Measurements from ENCODE around the gene COPS9. TPM values are rescaled to one million over a fixed set of nuclear protein-coding genes. Genes with fewer than 3 reads are reported as not detected.
A peak's percentile ranks its signal among the peaks of the same experiment; 100 is the strongest.

COPS9 gene
- total RNA-seq, 1 donor from 2014 or later = 140 TPM

DNA sequence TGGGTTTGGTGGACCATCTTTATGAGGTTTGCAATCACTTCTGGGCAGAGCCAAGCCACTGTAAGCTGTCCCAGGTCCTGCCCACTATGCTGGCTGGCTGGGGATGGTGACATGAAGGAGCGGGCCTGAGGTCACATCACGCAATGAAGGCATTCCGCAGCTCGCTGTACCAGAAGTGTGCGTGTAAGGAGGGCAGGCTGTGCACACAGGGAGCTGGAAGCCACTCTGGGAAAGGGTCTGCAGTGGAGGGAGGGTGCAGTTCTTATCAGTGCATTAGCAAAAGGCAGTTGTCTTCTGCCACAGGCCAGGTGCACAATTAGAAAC is 21.0 kb upstream of the COPS9 start:
- TF ChIP-seq, protein P1, sequence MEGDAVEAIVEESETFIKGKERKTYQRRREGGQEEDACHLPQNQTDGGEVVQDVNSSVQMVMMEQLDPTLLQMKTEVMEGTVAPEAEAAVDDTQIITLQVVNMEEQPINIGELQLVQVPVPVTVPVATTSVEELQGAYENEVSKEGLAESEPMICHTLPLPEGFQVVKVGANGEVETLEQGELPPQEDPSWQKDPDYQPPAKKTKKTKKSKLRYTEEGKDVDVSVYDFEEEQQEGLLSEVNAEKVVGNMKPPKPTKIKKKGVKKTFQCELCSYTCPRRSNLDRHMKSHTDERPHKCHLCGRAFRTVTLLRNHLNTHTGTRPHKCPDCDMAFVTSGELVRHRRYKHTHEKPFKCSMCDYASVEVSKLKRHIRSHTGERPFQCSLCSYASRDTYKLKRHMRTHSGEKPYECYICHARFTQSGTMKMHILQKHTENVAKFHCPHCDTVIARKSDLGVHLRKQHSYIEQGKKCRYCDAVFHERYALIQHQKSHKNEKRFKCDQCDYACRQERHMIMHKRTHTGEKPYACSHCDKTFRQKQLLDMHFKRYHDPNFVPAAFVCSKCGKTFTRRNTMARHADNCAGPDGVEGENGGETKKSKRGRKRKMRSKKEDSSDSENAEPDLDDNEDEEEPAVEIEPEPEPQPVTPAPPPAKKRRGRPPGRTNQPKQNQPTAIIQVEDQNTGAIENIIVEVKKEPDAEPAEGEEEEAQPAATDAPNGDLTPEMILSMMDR (IDR thresholded peaks at IDR 0.05) = no peak
- H3K27me3 Mint-ChIP-seq (ENCODE audit: low read depth) = peaks cover 16% of the 10 kb centered on the region
- H3K9me3 Mint-ChIP-seq (ENCODE audit: low read depth) = peaks cover 6% of the 10 kb centered on the region
- no peak overlapping the region for H3K27ac Mint-ChIP-seq (ENCODE audit: unreplicated experiment)
- DNase-seq (ENCODE audit: low spot score) = peak; percentile 43
- peaks cover 3% of the 10 kb centered on the region for H3K4me1 Mint-ChIP-seq (ENCODE audit: low read depth)
- H3K36me3 Mint-ChIP-seq (ENCODE audit: low read depth) = peaks cover 3% of the 10 kb centered on the region
- H3K4me3 Mint-ChIP-seq (ENCODE audit: unreplicated experiment) = no peak overlapping the region

DNA sequence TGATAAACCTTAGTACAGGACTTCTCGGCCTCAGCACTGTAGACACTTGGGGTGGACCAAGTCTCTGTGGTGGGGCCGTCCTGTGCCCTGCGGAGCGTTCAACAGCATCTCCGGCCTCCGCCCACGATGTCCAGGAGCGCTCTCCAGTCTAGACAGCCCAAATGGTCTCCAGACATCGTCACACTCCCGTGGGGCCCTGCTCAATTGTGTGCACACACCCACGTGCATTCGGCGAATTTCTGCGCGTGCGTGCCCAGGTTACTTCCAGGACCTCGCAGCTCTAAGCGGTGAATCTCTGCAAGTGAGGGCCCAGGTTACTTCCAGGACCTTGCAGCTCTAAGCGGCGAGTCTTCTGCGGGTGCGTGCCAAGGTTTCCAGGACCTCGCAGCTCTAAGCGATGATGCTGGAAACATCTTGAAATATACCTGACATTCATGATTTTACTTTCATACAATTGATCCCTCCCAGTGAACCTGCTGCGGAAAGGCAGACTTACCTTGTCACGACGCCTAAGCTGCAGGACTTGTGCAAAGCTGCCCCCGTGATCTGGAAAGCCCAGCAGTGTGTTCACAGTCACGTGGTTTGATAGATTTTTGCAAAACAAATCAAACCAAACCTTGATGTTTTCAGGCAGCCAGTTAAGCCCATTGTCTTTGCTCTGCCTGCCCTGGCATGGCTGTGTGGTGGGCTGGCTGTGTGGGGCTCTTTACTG is 20.5 kb upstream of the COPS9 start:
- Mint-ChIP-seq H3K9me3 (ENCODE audit: low read depth) (peaks cover 6% of the 10 kb centered on the region), H3K36me3 (ENCODE audit: low read depth) (peaks cover 3% of the 10 kb centered on the region), H3K4me3 (ENCODE audit: unreplicated experiment) (no peak overlapping the region), H3K27me3 (ENCODE audit: low read depth) (peaks cover 16% of the 10 kb centered on the region), H3K27ac (ENCODE audit: unreplicated experiment) (no peak overlapping the region), H3K4me1 (ENCODE audit: low read depth) (peaks cover 3% of the 10 kb centered on the region)
- DNase-seq (ENCODE audit: low spot score) = peak; percentile 77
- TF ChIP-seq, protein P1 (IDR thresholded peaks at IDR 0.05) = no peak

DNA sequence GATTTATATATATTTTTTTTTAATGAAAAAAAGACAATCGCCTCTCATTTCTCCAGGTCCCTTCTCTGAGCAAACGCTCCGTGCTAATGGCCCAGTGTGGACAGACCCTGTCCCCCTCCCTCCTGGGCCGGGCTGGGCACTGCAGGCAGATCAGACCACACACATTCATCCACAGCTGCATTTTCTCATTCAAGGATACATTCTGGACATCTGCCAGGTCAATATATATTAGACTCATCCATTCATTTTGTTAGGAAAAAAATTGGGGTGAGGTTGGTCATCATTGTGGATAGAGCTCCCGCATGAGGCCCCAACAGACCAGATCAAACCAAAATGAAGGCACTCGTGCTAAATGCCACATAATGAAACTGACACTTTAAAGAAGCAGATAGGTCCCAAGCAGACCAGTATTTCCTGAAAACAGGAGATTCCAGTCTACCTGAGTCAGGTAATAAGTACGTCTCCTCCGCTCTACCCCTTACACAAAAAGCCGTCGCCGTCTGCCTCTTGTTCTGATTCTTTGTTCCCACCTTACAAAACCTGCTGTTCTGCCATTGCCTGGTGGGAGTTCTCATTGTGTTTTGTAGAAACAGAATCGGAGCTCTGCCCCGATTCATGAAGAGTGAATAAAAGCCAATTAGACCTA is 19.8 kb upstream of the COPS9 start:
- no peak overlapping the region for H3K4me3 Mint-ChIP-seq (ENCODE audit: unreplicated experiment)
- peak; percentile 33 for DNase-seq (ENCODE audit: low spot score)
- peaks cover 20% of the 10 kb centered on the region for H3K27me3 Mint-ChIP-seq (ENCODE audit: low read depth)
- peaks cover 3% of the 10 kb centered on the region for H3K4me1 Mint-ChIP-seq (ENCODE audit: low read depth)
- peaks cover 3% of the 10 kb centered on the region for H3K36me3 Mint-ChIP-seq (ENCODE audit: low read depth)
- no peak overlapping the region for H3K27ac Mint-ChIP-seq (ENCODE audit: unreplicated experiment)
- TF ChIP-seq, protein P1 (IDR thresholded peaks at IDR 0.05) = no peak
- peaks cover 6% of the 10 kb centered on the region for H3K9me3 Mint-ChIP-seq (ENCODE audit: low read depth)

DNA sequence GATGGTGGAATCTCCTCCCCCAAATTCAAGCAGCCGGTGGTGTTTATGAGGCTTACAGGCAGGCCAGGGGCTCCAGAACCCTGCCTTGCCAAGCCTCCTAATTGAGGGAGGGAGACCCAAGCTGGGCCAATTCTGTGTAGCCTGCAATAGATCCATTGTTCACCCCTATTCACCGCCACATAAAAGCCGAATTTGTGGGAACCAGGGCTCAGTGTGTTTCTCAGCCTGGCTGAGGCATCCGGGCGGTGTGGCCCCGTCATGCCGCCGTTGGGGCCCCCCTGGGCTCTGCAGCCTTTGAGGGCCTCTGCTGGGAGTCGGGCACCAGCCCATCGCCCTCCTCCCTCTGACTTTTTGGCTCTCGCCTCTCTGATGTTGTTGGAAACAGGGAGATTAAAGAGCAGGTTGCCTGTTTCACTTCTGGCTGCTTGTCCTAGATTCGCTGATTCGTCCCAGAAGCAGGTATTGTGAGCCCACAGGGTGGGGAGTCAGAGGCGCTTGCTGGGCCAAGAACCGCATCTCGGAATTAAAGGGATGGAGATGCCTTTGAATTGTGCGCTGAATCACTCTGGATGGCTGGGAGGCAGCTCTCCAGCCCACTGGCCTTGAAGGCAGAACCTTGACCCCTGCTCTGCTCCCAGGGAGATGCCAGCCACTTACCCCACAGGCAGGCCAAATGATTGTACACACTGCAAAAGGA is 19.1 kb upstream of the COPS9 start:
- peaks cover 20% of the 10 kb centered on the region for H3K27me3 Mint-ChIP-seq (ENCODE audit: low read depth)
- TF ChIP-seq, protein P1 (IDR thresholded peaks at IDR 0.05) = no peak

DNA sequence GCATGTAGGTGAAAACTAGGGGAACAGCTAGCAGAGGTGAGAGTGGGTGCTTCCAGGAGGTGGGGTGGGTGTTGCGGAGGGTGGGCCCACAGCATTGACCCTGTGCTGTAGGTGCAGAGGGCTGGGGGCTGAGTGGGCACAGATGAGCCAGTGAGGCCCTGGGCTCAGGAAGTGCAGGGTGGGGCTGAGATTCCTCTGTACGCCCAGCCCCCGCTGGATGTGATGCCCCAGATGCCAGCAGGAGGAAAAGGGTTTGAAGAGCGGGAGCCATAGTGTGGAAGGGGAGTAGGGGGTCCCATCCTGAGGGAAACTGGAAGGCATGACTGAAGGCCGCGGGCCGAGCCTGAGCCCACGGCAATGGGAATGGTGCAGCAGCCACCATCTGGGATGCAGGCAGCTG is 18.5 kb upstream of the COPS9 start:
- peak; percentile 55 for DNase-seq (ENCODE audit: low spot score)
- TF ChIP-seq, protein P1 (IDR thresholded peaks at IDR 0.05) = no peak
- Mint-ChIP-seq H3K27me3 (ENCODE audit: low read depth) (peaks cover 20% of the 10 kb centered on the region), H3K9me3 (ENCODE audit: low read depth) (peaks cover 6% of the 10 kb centered on the region), H3K36me3 (ENCODE audit: low read depth) (peaks cover 3% of the 10 kb centered on the region), H3K4me3 (ENCODE audit: unreplicated experiment) (no peak overlapping the region), H3K27ac (ENCODE audit: unreplicated experiment) (no peak overlapping the region), H3K4me1 (ENCODE audit: low read depth) (peaks cover 3% of the 10 kb centered on the region)

More for the DNA sequence above, 19.1 kb upstream of the COPS9 start:
- Mint-ChIP-seq H3K4me3 (ENCODE audit: unreplicated experiment) (no peak overlapping the region), H3K9me3 (ENCODE audit: low read depth) (peaks cover 6% of the 10 kb centered on the region), H3K27ac (ENCODE audit: unreplicated experiment) (no peak overlapping the region), H3K36me3 (ENCODE audit: low read depth) (peaks cover 3% of the 10 kb centered on the region), H3K4me1 (ENCODE audit: low read depth) (peaks cover 3% of the 10 kb centered on the region)
- DNase-seq (ENCODE audit: low spot score) = peak; percentile 44
